ENCODE results near the gene VPS13C.

VPS13C gene

GRCh38 chr15:62060113-62060895 lies at the start of gene VPS13C:
TSS of gene VPS13C (minus strand) at chr15:62060447. CDS start at chr15:62060374, 73 bp downstream.
- peak; percentile 86 for DNase-seq

DNA sequence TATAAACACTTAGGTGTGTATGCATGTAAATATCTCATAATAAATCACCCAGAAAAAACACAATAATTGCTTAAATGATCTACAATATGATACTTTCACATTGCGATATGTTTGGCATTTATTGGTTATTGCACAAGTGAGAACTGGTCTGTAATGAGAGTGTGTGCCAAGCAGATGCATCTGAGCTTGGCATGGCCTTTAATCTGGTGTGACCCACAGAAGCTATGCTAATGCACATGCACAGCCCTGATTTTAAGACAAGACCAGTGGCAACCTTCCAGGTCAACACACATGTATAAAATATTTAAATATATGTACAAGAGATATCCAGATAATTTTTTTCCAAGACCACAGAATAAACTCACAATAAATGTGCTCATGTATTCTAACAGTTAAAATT lies 49.2 kb upstream of the VPS13C start:
- DNase-seq = no peak

DNA sequence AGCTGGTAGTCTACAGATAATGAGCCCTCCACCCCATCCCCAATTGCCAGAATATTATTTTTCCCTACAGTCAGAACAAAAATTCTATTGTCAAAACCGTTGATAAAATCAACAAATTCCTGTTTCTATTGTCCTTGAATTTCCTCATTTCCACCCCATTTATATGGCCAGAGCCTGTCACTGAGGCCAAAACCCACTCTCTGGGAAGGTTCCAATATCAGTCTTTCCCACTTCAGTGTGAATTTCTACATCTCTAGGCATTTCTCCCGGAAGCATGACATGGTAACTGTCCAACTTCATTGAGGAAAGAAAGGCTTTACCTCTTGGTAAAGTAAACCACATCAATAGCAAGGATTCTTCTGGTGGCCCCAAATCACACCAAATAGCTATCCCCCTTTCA lies 48.2 kb upstream of the VPS13C start:
- no peak for DNase-seq

GRCh38 chr15:62107571-62108121 lies 47.4 kb upstream of the VPS13C start:
- DNase-seq = no peak

- DNase-seq = no peak
Measured at GRCh38 chr15:62106096-62106495, 45.8 kb upstream of the VPS13C start.

DNA sequence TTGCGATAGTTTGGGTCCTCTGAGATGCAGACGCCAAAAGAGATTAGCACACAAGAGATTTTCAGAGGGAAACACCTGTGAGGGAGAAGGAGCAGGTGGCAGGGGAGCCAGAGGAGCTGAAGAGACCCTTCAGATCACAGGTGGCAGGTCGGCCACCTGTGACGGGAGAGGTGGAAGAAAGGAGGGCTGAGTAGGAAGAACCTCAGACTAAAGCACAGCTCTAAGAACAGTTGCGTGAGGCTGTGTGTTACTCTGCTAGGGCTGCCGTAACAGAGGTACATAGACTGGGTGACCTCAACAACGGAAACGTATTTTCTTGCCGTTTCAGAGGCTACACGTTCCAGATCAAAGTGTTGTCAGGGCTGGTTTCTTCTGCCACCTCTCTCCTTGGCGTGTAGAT lies 45.0 kb upstream of the VPS13C start:
- DNase-seq = no peak

DNA sequence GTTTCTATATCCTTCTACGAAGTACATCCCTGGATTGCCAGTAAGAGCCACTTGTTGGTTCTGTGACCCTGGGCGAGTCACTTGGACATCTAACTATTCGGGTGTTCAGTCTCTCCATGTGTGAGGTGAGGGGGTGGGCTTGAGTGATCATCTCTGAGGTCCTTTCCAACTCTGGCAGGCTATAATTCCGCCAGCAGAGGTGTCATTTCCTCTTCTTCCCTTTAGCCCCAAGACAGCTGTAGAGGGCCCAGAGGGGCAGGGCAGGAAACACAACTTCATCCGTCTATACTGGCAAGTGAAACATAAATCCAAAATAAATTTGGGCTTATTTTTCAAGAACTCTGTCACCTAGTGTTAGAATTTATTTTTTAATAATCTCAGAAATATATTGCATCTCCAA lies 44.6 kb upstream of the VPS13C start:
- DNase-seq = no peak

- DNase-seq = no peak
Measured at GRCh38 chr15:62104401-62104800, 44.2 kb upstream of the VPS13C start.

- no peak for DNase-seq
Measured at GRCh38 chr15:62103431-62103830, 43.2 kb upstream of the VPS13C start.

- no peak for DNase-seq
Measured at GRCh38 chr15:62099094-62099601, 38.9 kb upstream of the VPS13C start.

- DNase-seq = no peak
Measured at GRCh38 chr15:62094388-62094787, 34.1 kb upstream of the VPS13C start.

DNA sequence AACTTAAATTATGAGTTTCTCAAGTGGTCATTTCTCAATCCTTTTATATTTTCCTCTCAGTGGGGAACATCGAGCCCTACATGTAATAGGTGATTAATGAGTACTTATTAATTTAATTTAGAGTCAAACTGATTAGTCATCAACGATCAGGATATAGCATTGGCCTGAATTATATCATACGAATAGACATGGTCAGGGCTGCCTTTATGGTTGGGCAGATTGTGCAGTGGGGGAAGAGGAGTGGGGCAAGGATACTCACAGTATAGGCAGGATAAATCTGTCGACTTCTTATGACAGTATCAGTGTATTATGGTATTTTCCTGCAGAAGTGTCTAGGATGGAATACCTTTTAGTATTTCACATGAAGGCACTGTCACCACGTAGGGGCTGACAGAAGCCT lies 33.6 kb upstream of the VPS13C start:
- DNase-seq = no peak

- DNase-seq = no peak
Measured at GRCh38 chr15:62090988-62091387, 30.7 kb upstream of the VPS13C start.

GRCh38 chr15:62089616-62090015 lies 29.4 kb upstream of the VPS13C start:
- DNase-seq = no peak

GRCh38 chr15:62088353-62088693 lies 28.1 kb upstream of the VPS13C start:
- DNase-seq = no peak

GRCh38 chr15:62087671-62088352 lies 27.6 kb upstream of the VPS13C start:
- DNase-seq = no peak

GRCh38 chr15:62085740-62086139 lies 25.5 kb upstream of the VPS13C start:
- no peak for DNase-seq

GRCh38 chr15:62083194-62084154 lies 23.2 kb upstream of the VPS13C start:
- no peak for DNase-seq

DNA sequence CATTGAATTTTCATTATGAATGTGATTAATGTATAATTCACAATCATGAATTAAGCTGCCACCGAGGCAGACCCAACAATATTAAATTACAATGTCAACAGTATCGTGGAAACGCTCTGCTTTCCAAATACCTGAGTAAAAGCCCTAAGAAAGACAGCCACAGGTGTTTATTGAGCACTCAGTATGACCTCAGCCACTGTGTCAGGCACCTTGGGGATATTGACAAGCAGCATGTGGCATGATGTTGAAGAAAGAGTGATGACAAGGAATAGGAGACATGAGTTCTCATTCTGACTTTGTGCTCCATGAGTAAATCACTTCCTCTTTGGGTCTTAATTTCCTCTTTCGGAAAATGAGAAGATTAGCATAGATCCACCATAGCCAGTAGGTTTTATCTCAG lies 19.3 kb upstream of the VPS13C start:
- DNase-seq = no peak

GRCh38 chr15:62075595-62076277 lies 15.5 kb upstream of the VPS13C start:
- DNase-seq = no peak

DNA sequence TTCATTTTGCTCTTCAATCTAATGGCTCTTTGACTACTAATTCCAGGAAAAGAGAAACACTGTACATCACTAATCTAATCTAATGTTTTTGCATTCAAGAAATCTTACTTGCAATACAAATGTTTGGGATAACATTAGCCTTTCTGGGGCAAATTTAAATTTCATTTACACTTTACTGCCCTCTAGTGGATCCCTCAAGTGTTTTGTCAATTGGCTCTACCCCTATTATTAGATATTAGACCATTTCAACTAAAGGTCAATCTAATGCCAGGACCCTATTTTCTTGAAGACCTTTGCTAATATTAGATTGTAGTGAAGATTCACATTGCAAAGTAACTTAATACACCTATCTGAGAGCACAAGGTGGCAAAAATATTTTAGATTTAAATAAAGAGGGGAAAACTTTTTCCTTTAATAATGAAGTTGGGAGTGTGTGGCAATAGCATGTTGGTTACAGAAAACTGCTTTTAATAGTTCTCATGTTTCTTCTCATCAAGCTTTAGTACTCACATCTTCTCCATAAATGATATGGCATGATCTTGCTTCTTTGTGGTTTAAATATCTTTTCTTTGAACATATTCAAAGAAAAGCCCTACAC lies 11.6 kb upstream of the VPS13C start:
- DNase-seq = no peak

- DNase-seq = no peak
Measured at GRCh38 chr15:62069551-62069950, 9.3 kb upstream of the VPS13C start.

Data from amniotic stem cell (primary cell).